Measurements from ENCODE around the gene SERINC4. TPM values are rescaled to one million over a fixed set of nuclear protein-coding genes. Genes with fewer than 3 reads are reported as not detected.
"Not testable (repeated sequence)": the region's sequence is repeated elsewhere in the genome, so short reads cannot be mapped to it uniquely, and the experiment has no call there.

Gene SERINC4
- polyA plus RNA-seq, 1 donor (not counting 4 experiments of a cell fraction or from before 2014, with no cell fraction given): 0.05 TPM

GRCh38 chr15:43749690-43750345, 50.2 kb downstream of the SERINC4 start:
- dilution Hi-C loops (cut with MboI; ENCODE audit: extremely low pct_ligation_motif_present, low sequenced_read_pairs): no loop called here
- Histone ChIP-seq H3K4me3 (ENCODE audit: control insufficient read depth in 2 of 3, extremely low read depth in 1 of 3, insufficient read depth in 2 of 3, low read depth in 1 of 3, low read length in 3 of 3) (peak overlapping the region in 2 of 3 experiments; percentile 18 to 49), H3K4me1 (ENCODE audit: control insufficient read depth, extremely low read depth, insufficient read depth, low read length) (peaks cover 25% of the 10 kb centered on the region), H3K27me3 (ENCODE audit: control insufficient read depth, extremely low read depth, insufficient read depth, low read length) (no peaks in the 10 kb centered on the region), H3K9me1 (ENCODE audit: control insufficient read depth, extremely low read depth, insufficient read depth, low read length) (no peaks in the 10 kb centered on the region), H3K9me3 (ENCODE audit: control insufficient read depth, low read depth, low read length) (no peaks in the 10 kb centered on the region), H3K4me2 (ENCODE audit: control insufficient read depth, extremely low read depth, insufficient read depth, low read depth, low read length) (peak overlapping the region; percentile 62), H3K9ac (ENCODE audit: control insufficient read depth, extremely low read depth, insufficient read depth, low read length) (no peak overlapping the region), H3K36me3 (ENCODE audit: control insufficient read depth in 2 of 2, extremely low read depth in 1 of 2, insufficient read depth in 2 of 2, low read length in 2 of 2) (peaks cover 10 to 21% of the 10 kb centered on the region in 2 experiments), H3K79me2 (ENCODE audit: control insufficient read depth, insufficient read depth, low read length) (peaks cover 83% of the 10 kb centered on the region), H3K27ac (ENCODE audit: control insufficient read depth, insufficient read depth, low read length) (no peak overlapping the region), H2AFZ (ENCODE audit: control insufficient read depth, low read length) (no peak overlapping the region), H4K20me1 (ENCODE audit: control insufficient read depth, extremely low read depth, insufficient read depth, low read length) (peaks cover 28% of the 10 kb centered on the region)
- DNase-seq (ENCODE audit: low read depth, low spot score): no peak
- TF ChIP-seq EZH2 (IDR thresholded peaks at IDR 0.05; ENCODE audit: low read length): no peak
- TF ChIP-seq, protein P1, sequence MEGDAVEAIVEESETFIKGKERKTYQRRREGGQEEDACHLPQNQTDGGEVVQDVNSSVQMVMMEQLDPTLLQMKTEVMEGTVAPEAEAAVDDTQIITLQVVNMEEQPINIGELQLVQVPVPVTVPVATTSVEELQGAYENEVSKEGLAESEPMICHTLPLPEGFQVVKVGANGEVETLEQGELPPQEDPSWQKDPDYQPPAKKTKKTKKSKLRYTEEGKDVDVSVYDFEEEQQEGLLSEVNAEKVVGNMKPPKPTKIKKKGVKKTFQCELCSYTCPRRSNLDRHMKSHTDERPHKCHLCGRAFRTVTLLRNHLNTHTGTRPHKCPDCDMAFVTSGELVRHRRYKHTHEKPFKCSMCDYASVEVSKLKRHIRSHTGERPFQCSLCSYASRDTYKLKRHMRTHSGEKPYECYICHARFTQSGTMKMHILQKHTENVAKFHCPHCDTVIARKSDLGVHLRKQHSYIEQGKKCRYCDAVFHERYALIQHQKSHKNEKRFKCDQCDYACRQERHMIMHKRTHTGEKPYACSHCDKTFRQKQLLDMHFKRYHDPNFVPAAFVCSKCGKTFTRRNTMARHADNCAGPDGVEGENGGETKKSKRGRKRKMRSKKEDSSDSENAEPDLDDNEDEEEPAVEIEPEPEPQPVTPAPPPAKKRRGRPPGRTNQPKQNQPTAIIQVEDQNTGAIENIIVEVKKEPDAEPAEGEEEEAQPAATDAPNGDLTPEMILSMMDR (optimal IDR thresholded peaks at IDR 0.05 in 1 of 3, IDR thresholded peaks at IDR 0.05 in 1 of 3, conservative IDR thresholded peaks at IDR 0.05 in 1 of 3; ENCODE audit: extremely low read depth in 1 of 3, insufficient read depth in 2 of 3, low read length in 3 of 3): no peak
- no peak for FAIRE-seq

GRCh38 chr15:43748376-43748775, 51.6 kb downstream of the SERINC4 start:
- Histone ChIP-seq H3K27ac (ENCODE audit: control insufficient read depth, insufficient read depth, low read length) (no peak overlapping the region), H3K4me1 (ENCODE audit: control insufficient read depth, extremely low read depth, insufficient read depth, low read length) (peaks cover 25% of the 10 kb centered on the region), H4K20me1 (ENCODE audit: control insufficient read depth, extremely low read depth, insufficient read depth, low read length) (peaks cover 28% of the 10 kb centered on the region), H3K9me1 (ENCODE audit: control insufficient read depth, extremely low read depth, insufficient read depth, low read length) (no peaks in the 10 kb centered on the region), H3K9me3 (ENCODE audit: control insufficient read depth, low read depth, low read length) (no peaks in the 10 kb centered on the region), H3K4me3 (ENCODE audit: control insufficient read depth in 2 of 3, extremely low read depth in 1 of 3, insufficient read depth in 2 of 3, low read depth in 1 of 3, low read length in 3 of 3) (peak overlapping the region; percentile 74 to 91 (median 78)), H3K36me3 (ENCODE audit: control insufficient read depth in 2 of 2, extremely low read depth in 1 of 2, insufficient read depth in 2 of 2, low read length in 2 of 2) (peaks cover 2 to 15% of the 10 kb centered on the region in 2 experiments), H2AFZ (ENCODE audit: control insufficient read depth, low read length) (no peak overlapping the region), H3K9ac (ENCODE audit: control insufficient read depth, extremely low read depth, insufficient read depth, low read length) (peak overlapping the region; percentile 6), H3K79me2 (ENCODE audit: control insufficient read depth, insufficient read depth, low read length) (peaks cover 70% of the 10 kb centered on the region), H3K4me2 (ENCODE audit: control insufficient read depth, extremely low read depth, insufficient read depth, low read depth, low read length) (peak overlapping the region; percentile 86), H3K27me3 (ENCODE audit: control insufficient read depth, extremely low read depth, insufficient read depth, low read length) (no peaks in the 10 kb centered on the region)
- dilution Hi-C loops (cut with MboI; ENCODE audit: extremely low pct_ligation_motif_present, low sequenced_read_pairs): no loop called here
- DNase-seq (ENCODE audit: low read depth, low spot score): no peak
- no peak for TF ChIP-seq EZH2 (IDR thresholded peaks at IDR 0.05; ENCODE audit: low read length)
- TF ChIP-seq, protein P1 (optimal IDR thresholded peaks at IDR 0.05 in 1 of 3, IDR thresholded peaks at IDR 0.05 in 1 of 3, conservative IDR thresholded peaks at IDR 0.05 in 1 of 3; ENCODE audit: extremely low read depth in 1 of 3, insufficient read depth in 2 of 3, low read length in 3 of 3): no peak
- no peak for FAIRE-seq

- Histone ChIP-seq H3K79me2 (ENCODE audit: control insufficient read depth, insufficient read depth, low read length) (peaks cover 55% of the 10 kb centered on the region), H3K9ac (ENCODE audit: control insufficient read depth, extremely low read depth, insufficient read depth, low read length) (peak overlapping the region; percentile 94), H3K4me2 (ENCODE audit: control insufficient read depth, extremely low read depth, insufficient read depth, low read depth, low read length) (peak overlapping the region; percentile 86), H3K4me1 (ENCODE audit: control insufficient read depth, extremely low read depth, insufficient read depth, low read length) (peaks cover 25% of the 10 kb centered on the region), H3K4me3 (ENCODE audit: control insufficient read depth in 2 of 3, extremely low read depth in 1 of 3, insufficient read depth in 2 of 3, low read depth in 1 of 3, low read length in 3 of 3) (peak overlapping the region; percentile 74 to 91 (median 78)), H3K27ac (ENCODE audit: control insufficient read depth, insufficient read depth, low read length) (peak overlapping the region; percentile 85), H4K20me1 (ENCODE audit: control insufficient read depth, extremely low read depth, insufficient read depth, low read length) (peaks cover 23% of the 10 kb centered on the region)
- H2AFZ ChIP-seq (ENCODE audit: control insufficient read depth, low read length); H3K9me1 ChIP-seq (ENCODE audit: control insufficient read depth, extremely low read depth, insufficient read depth, low read length); H3K36me3 ChIP-seq (ENCODE audit: control insufficient read depth in 2 of 2, extremely low read depth in 1 of 2, insufficient read depth in 2 of 2, low read length in 2 of 2); DNase-seq (ENCODE audit: low read depth, low spot score); H3K27me3 ChIP-seq (ENCODE audit: control insufficient read depth, extremely low read depth, insufficient read depth, low read length); H3K9me3 ChIP-seq (ENCODE audit: control insufficient read depth, low read depth, low read length); dilution Hi-C loops (cut with MboI; ENCODE audit: extremely low pct_ligation_motif_present, low sequenced_read_pairs): not testable (repeated sequence)
- FAIRE-seq: peak; percentile 60
These were observed 53.1 kb downstream of the SERINC4 start for GRCh38 chr15:43746903-43747309.

Data from keratinocyte (primary cell).